A673 (cell line): ENCODE data around the gene LILRB1.

Experiments
- CTCF ChIP-seq: fragments of 300-800, 200-600 bp; sonication (generic); conservative IDR thresholded peaks from 2 replicates; pipeline ENCODE4 v1.5.1; 2017; ENCODE audit warnings: low read depth, mild to moderate bottlenecking, antibody characterized with exemption, low read length, moderate library complexity, mixed read lengths
- EZH2 ChIP-seq: fragments of 200-600 bp; sonication (generic); IDR thresholded peaks from 2 replicates; pipeline ENCODE4 v1.6.1; 2017; ENCODE audit warnings: borderline replicate concordance, low read depth, mild to moderate bottlenecking, mixed read lengths, antibody characterized with exemption, low read length; ENCODE audit not compliant: poor library complexity, severe bottlenecking

GRCh38 chr19:54677217-54677616 is 46.9 kb downstream of the LILRB1 start:
- TF ChIP-seq EZH2 (no peak), CTCF (no peak)
